Transverse colon (tissue), 3 donors: ENCODE results near the gene TMEM229B.

Experiments used
- EP300 ChIP-seq: sonication (generic); formaldehyde crosslinking; IDR thresholded peaks from one replicate; pipeline ENCODE4 v1.6.1; 2017; ENCODE audit warnings: antibody characterized with exemption, low read depth
- POLR2A ChIP-seq: fragments of 450-650 bp; IDR thresholded peaks from one replicate; pipeline ENCODE4 v1.6.1; 2016; ENCODE audit warnings: antibody characterized with exemption, mild to moderate bottlenecking, moderate library complexity
- TF ChIP-seq, protein P1 (sequence below), 5 experiments: fragments of 200-600 bp in 3 of 5; fragments of 450-650 bp in 2 of 5; sonication (generic) in 3 of 5; IDR thresholded peaks; 1 replicate in 2 of 5; 2 replicates in 3 of 5; pipeline ENCODE4 v1.5.1; 2016 to 2017; ENCODE audit warnings: antibody characterized with exemption in 5 of 5, inconsistent platforms in 3 of 5, mild to moderate bottlenecking in 2 of 5, moderate library complexity in 1 of 5

GRCh38 chr14:67436006-67436866 is 52.3 kb downstream of the TMEM229B start:
- TF ChIP-seq, protein P1, sequence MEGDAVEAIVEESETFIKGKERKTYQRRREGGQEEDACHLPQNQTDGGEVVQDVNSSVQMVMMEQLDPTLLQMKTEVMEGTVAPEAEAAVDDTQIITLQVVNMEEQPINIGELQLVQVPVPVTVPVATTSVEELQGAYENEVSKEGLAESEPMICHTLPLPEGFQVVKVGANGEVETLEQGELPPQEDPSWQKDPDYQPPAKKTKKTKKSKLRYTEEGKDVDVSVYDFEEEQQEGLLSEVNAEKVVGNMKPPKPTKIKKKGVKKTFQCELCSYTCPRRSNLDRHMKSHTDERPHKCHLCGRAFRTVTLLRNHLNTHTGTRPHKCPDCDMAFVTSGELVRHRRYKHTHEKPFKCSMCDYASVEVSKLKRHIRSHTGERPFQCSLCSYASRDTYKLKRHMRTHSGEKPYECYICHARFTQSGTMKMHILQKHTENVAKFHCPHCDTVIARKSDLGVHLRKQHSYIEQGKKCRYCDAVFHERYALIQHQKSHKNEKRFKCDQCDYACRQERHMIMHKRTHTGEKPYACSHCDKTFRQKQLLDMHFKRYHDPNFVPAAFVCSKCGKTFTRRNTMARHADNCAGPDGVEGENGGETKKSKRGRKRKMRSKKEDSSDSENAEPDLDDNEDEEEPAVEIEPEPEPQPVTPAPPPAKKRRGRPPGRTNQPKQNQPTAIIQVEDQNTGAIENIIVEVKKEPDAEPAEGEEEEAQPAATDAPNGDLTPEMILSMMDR (IDR thresholded peaks at IDR 0.05), result no peak
- no peak for TF ChIP-seq POLR2A
- TF ChIP-seq EP300, result no peak
